Fibroblast of lung (primary cell): ENCODE measurements around the gene ACBD4. TPM values are rescaled to one million over a fixed set of nuclear protein-coding genes. Genes with fewer than 3 reads are reported as not detected.

Experiments used
- DNase-seq, 2 donors: peaks; one replicate each; pipeline versions ENCODE4 v3.0.0 to v3.0.0-alpha.2; 2010; ENCODE audit warnings: low read depth in 2 of 2
- H2AFZ ChIP-seq: 2 replicates; pipeline ENCODE4 v1.5.1; 2012; ENCODE audit warnings: low read length, control low read depth, inconsistent platforms
- H3K27ac ChIP-seq: 2 replicates; pipeline ENCODE4 v1.5.1; 2011; ENCODE audit warnings: low read length, control low read depth; ENCODE audit not compliant: insufficient read depth
- H3K27me3 ChIP-seq: 2 replicates; pipeline ENCODE4 v1.5.1; 2011; ENCODE audit warnings: mild to moderate bottlenecking, low read length; ENCODE audit not compliant: control insufficient read depth, insufficient read depth
- H3K36me3 ChIP-seq: 2 replicates; pipeline ENCODE4 v1.5.1; 2011; ENCODE audit warnings: low read length; ENCODE audit not compliant: control insufficient read depth, insufficient read depth
- H3K4me1 ChIP-seq: 2 replicates; pipeline ENCODE4 v1.5.1; 2011; ENCODE audit warnings: low read length; ENCODE audit not compliant: control insufficient read depth, insufficient read depth; ENCODE audit errors: extremely low read depth
- H3K4me2 ChIP-seq: 2 replicates; pipeline ENCODE4 v1.5.1; 2011; ENCODE audit warnings: low read length, control low read depth; ENCODE audit not compliant: insufficient read depth; ENCODE audit errors: extremely low read depth
- H3K4me3 ChIP-seq, 4 experiments: fragments of 200-600 bp in 1 of 4; sonication (generic) in 1 of 4; replicated peaks in 1 of 4; 2 replicates each; pipeline ENCODE4 v1.5.1; 2011 to 2016; ENCODE audit warnings: low read length in 4 of 4, low read depth in 3 of 4, mild to moderate bottlenecking in 3 of 4, control low read depth in 2 of 4, inconsistent platforms in 1 of 4, mixed read lengths in 1 of 4; ENCODE audit not compliant: insufficient read depth in 1 of 4; ENCODE audit errors: control extremely low read depth in 1 of 4
- H3K79me2 ChIP-seq: 2 replicates; pipeline ENCODE4 v1.5.1; 2012; ENCODE audit warnings: mild to moderate bottlenecking, low read length, inconsistent platforms; ENCODE audit not compliant: control insufficient read depth, insufficient read depth
- H3K9ac ChIP-seq: 2 replicates; pipeline ENCODE4 v1.5.1; 2011; ENCODE audit warnings: mild to moderate bottlenecking, low read length, control low read depth; ENCODE audit not compliant: insufficient read depth
- H3K9me3 ChIP-seq: 2 replicates; pipeline ENCODE4 v1.5.1; 2012; ENCODE audit warnings: low read depth, low read length; ENCODE audit not compliant: control insufficient read depth, insufficient read depth
- H4K20me1 ChIP-seq: 2 replicates; pipeline ENCODE4 v1.5.1; 2011; ENCODE audit warnings: low read length; ENCODE audit not compliant: control insufficient read depth, insufficient read depth; ENCODE audit errors: extremely low read depth
- CTCF ChIP-seq, 2 donors: IDR thresholded peaks in 1 of 2; conservative IDR thresholded peaks in 1 of 2; 1 replicate in 1 of 2; 2 replicates in 1 of 2; pipeline ENCODE4 v1.5.1; 2011 to 2012; ENCODE audit warnings: low read length in 2 of 2, control low read depth in 1 of 2, inconsistent platforms in 1 of 2, low read depth in 1 of 2, mild to moderate bottlenecking in 1 of 2
- EZH2 ChIP-seq: IDR thresholded peaks from 2 replicates; pipeline ENCODE4 v1.5.1; 2012; ENCODE audit warnings: low read length, control low read depth, mild to moderate bottlenecking; ENCODE audit errors: missing control alignments
- polyA plus RNA-seq, 2 donors: library from polyadenylated mRNA; depleted of rRNA in 1 of 2; stranded (reverse) in 1 of 2; unstranded in 1 of 2; fragments of >200 nt; gene quantifications; 2 replicates each; pipeline ENCODE4 v1.2.1, GENCODE V29; 2011 to 2012; ENCODE audit warnings: missing spikeins in 1 of 2
- total RNA-seq: library from RNA; depleted of rRNA; stranded (reverse); fragments of >200 nt; gene quantifications from 2 replicates; pipeline ENCODE4 v1.2.1, GENCODE V29; 2014

ACBD4 gene
- total and polyA plus RNA-seq, 2 donors (not counting 1 experiment from before 2014, with no cell fraction given) = 3.4 to 18.0 TPM

- no peak for TF ChIP-seq CTCF (conservative IDR thresholded peaks at IDR 0.05 in 1 of 2, IDR thresholded peaks at IDR 0.05 in 1 of 2; ENCODE audit: low read depth in 1 of 2, low read length in 2 of 2)
- TF ChIP-seq EZH2 = no peak
- no peaks in the 10 kb centered on the region for H3K79me2 ChIP-seq
- H3K27ac ChIP-seq = no peak overlapping the region
- no peaks in the 10 kb centered on the region for H3K4me1 ChIP-seq
- H3K9ac ChIP-seq = no peak overlapping the region
- no peaks in the 10 kb centered on the region for H3K9me3 ChIP-seq
- no peak for DNase-seq
- no peak overlapping the region for H3K4me2 ChIP-seq
- no peak overlapping the region for H3K4me3 ChIP-seq
- H2AFZ ChIP-seq = no peak overlapping the region
- H3K36me3 ChIP-seq = peaks cover 19% of the 10 kb centered on the region
- H3K27me3 ChIP-seq = no peaks in the 10 kb centered on the region
- H4K20me1 ChIP-seq = no peaks in the 10 kb centered on the region
These were observed 23.6 kb upstream of the ACBD4 start for GRCh38 chr17:45111850-45112249.

- no peak overlapping the region for H2AFZ ChIP-seq
- no peak overlapping the region for H3K4me3 ChIP-seq
- no peaks in the 10 kb centered on the region for H3K9me3 ChIP-seq
- no peak for DNase-seq
- H3K36me3 ChIP-seq = peaks cover 19% of the 10 kb centered on the region
- H3K79me2 ChIP-seq = no peaks in the 10 kb centered on the region
- H3K27ac ChIP-seq = no peak overlapping the region
- no peaks in the 10 kb centered on the region for H3K27me3 ChIP-seq
- H3K9ac ChIP-seq = no peak overlapping the region
- TF ChIP-seq CTCF (conservative IDR thresholded peaks at IDR 0.05 in 1 of 2, IDR thresholded peaks at IDR 0.05 in 1 of 2; ENCODE audit: low read depth in 1 of 2, low read length in 2 of 2) (no peak), EZH2 (no peak)
- H3K4me2 ChIP-seq = no peak overlapping the region
- H3K4me1 ChIP-seq = no peaks in the 10 kb centered on the region
- no peaks in the 10 kb centered on the region for H4K20me1 ChIP-seq
These were observed 22.7 kb upstream of the ACBD4 start for GRCh38 chr17:45112559-45113423.

GRCh38 chr17:45113424-45113754 is 22.1 kb upstream of the ACBD4 start:
- Histone ChIP-seq H2AFZ (no peak overlapping the region), H3K4me1 (no peaks in the 10 kb centered on the region), H3K36me3 (peaks cover 22% of the 10 kb centered on the region), H3K27ac (no peak overlapping the region), H4K20me1 (no peaks in the 10 kb centered on the region), H3K4me3 (no peak overlapping the region), H3K27me3 (no peaks in the 10 kb centered on the region), H3K79me2 (no peaks in the 10 kb centered on the region), H3K9me3 (no peaks in the 10 kb centered on the region), H3K9ac (no peak overlapping the region), H3K4me2 (no peak overlapping the region)
- no peak for DNase-seq
- TF ChIP-seq CTCF (conservative IDR thresholded peaks at IDR 0.05 in 1 of 2, IDR thresholded peaks at IDR 0.05 in 1 of 2; ENCODE audit: low read depth in 1 of 2, low read length in 2 of 2) (no peak), EZH2 (no peak)
